Neutrophil (primary cell): ENCODE measurements around the gene ADAD2.

Experiments
- H3K27ac ChIP-seq: fragments of 200-600 bp; sonication (generic); 2 replicates; pipeline ENCODE4 v1.5.1; 2016; ENCODE audit warnings: mild to moderate bottlenecking, moderate library complexity
- H3K27me3 ChIP-seq: fragments of 200-600 bp; sonication (generic); 2 replicates; pipeline ENCODE4 v1.6.0; 2016; ENCODE audit warnings: mild to moderate bottlenecking
- H3K36me3 ChIP-seq: fragments of 200-600 bp; sonication (generic); 2 replicates; pipeline ENCODE4 v1.5.1; 2017
- H3K4me1 ChIP-seq, 2 experiments: fragments of 200-600 bp in 1 of 2; sonication (generic) in 1 of 2; 1 replicate in 1 of 2; 2 replicates in 1 of 2; pipeline versions ENCODE4 v1.5.1 to v1.6.1; 2013 to 2016; ENCODE audit warnings: low read depth in 1 of 2, low read length in 1 of 2, mild to moderate bottlenecking in 1 of 2, moderate library complexity in 1 of 2; ENCODE audit not compliant: control insufficient read depth in 1 of 2, insufficient read depth in 1 of 2
- H3K4me3 ChIP-seq, 2 experiments: fragments of 200-600 bp in 1 of 2; sonication (generic) in 1 of 2; 1 replicate in 1 of 2; 2 replicates in 1 of 2; pipeline ENCODE4 v1.5.1; 2013 to 2016; ENCODE audit warnings: low read depth in 1 of 2, low read length in 1 of 2, mild to moderate bottlenecking in 1 of 2, moderate library complexity in 1 of 2
- H3K9me3 ChIP-seq: fragments of 200-600 bp; sonication (generic); 2 replicates; pipeline ENCODE4 v1.5.1; 2016
- TF ChIP-seq, protein P1 (sequence below): fragments of 200-600 bp; sonication (generic); IDR thresholded peaks from 2 replicates; pipeline ENCODE4 v1.5.1; 2016; ENCODE audit warnings: antibody characterized with exemption

The ADAD2 gene

DNA sequence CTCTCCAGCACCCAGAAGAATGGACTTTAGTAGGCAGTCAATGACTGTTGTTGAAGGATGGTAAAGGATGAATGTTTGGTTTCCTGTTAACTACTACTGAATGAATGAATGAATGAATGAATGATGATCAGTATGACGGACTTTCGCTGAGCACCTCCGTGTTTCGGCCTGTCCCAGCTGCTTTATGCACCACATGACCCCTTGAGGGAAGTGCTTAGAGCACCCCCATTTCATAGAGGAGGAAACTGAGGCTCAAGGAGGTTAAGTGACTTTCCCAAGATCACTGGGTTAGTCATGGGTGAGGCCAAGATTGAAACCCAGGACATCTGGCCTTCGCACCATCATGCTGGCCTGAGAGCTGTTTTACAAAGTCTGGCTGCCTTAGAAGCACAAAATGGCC, 42.0 kb downstream of the ADAD2 start:
- Histone ChIP-seq H3K4me3 (no peak overlapping the region), H3K9me3 (no peaks in the 10 kb centered on the region), H3K27me3 (peaks cover 39% of the 10 kb centered on the region), H3K27ac (no peak overlapping the region), H3K4me1 (no peaks in the 10 kb centered on the region), H3K36me3 (no peaks in the 10 kb centered on the region)
- TF ChIP-seq, protein P1, sequence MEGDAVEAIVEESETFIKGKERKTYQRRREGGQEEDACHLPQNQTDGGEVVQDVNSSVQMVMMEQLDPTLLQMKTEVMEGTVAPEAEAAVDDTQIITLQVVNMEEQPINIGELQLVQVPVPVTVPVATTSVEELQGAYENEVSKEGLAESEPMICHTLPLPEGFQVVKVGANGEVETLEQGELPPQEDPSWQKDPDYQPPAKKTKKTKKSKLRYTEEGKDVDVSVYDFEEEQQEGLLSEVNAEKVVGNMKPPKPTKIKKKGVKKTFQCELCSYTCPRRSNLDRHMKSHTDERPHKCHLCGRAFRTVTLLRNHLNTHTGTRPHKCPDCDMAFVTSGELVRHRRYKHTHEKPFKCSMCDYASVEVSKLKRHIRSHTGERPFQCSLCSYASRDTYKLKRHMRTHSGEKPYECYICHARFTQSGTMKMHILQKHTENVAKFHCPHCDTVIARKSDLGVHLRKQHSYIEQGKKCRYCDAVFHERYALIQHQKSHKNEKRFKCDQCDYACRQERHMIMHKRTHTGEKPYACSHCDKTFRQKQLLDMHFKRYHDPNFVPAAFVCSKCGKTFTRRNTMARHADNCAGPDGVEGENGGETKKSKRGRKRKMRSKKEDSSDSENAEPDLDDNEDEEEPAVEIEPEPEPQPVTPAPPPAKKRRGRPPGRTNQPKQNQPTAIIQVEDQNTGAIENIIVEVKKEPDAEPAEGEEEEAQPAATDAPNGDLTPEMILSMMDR = no peak

DNA sequence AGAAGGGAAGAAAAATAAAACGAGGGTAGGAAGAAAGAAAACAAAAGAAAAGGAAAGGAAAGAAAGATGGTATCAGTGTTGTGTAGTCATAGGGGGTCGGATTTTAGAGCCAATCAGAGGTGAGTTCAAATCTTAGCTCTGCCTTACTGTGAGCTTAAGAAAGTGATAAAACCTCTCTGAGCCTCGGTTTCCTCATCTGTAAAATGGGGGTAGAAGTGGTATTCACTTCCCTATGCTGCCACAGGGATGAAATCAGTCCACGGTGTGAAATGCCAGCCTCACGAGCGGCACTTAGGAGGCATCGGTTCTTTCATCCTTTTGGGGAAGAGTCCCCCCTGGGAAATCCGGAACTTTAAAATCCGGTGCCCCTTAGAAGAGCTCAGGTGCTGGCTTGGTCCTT, 42.8 kb downstream of the ADAD2 start:
- Histone ChIP-seq H3K27ac (no peak overlapping the region), H3K4me3 (no peak overlapping the region), H3K27me3 (peaks cover 31% of the 10 kb centered on the region), H3K4me1 (no peaks in the 10 kb centered on the region), H3K36me3 (no peaks in the 10 kb centered on the region), H3K9me3 (no peaks in the 10 kb centered on the region)
- TF ChIP-seq, protein P1 = no peak

DNA sequence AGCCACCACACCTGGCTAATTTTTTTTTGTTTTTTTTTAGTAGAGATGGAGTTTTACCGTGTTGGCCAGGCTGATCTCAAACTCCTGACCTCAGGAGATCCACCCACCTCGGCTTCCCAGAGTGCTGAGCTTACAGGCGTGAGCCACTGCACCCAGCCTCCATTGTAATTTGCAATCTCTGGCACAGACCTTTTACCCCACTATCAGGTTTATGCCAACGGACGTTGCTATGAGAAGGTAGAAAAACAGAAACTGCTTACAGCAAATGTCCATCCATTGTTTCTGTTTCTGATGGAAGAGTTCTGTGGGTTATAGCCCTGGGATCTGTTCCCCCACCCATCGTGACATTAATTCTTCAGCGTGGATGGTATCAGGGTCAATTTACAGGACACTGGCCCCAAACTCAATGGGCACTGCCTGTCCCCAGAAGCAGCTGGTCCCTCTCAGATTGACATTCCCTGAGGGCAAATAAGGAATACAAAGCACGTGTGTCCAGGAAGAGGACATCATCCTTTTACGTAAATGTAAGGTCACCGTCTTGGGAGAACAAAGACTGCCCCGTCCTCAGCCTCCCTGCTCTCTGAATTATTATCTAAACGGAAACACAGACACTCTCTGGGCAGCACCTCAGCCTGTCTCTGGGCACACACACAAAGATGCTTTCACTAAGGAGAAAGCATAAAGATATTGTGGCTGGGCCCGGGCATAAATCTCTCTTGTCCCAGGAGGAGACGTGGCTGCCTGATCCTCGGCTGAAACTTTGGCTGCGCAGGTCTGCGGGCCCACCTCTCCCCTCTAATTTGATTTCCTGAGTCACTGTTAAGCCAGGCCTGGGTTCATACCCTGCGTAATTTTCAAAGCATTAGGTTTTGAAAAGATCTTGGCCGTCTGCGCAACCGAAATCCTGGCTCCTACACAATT, 43.6 kb downstream of the ADAD2 start:
- H3K36me3 ChIP-seq = no peaks in the 10 kb centered on the region
- H3K27ac ChIP-seq = no peak overlapping the region
- TF ChIP-seq, protein P1 = no peak
- no peaks in the 10 kb centered on the region for H3K9me3 ChIP-seq
- peaks cover 0 to 5% of the 10 kb centered on the region in 2 experiments for H3K4me1 ChIP-seq
- no peak overlapping the region for H3K4me3 ChIP-seq
- H3K27me3 ChIP-seq = peaks cover 31% of the 10 kb centered on the region

DNA sequence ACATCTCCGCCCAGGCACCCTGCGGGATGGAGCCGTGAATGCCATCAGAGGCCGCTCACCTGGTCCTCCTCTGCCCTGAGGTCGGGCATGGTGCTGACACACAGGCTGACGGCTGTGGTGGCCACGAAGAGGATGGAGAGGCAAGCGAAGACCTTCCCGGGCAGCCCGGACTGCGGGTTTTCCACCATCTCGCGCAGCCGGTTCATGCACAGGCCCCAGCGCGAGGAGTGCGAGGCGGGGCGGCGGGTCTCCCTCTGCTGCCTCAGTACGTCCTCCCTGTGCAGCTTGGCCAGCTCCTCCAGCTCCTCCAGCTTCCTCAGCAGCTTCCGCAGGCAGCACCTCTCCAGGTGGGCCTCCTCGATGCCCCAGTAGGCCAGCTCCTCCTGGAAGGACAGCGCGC, 45.7 kb downstream of the ADAD2 start:
- Histone ChIP-seq H3K27ac (no peak overlapping the region), H3K36me3 (no peaks in the 10 kb centered on the region), H3K4me1 (peaks cover 0 to 5% of the 10 kb centered on the region in 2 experiments), H3K27me3 (peaks cover 37% of the 10 kb centered on the region), H3K4me3 (no peak overlapping the region), H3K9me3 (no peaks in the 10 kb centered on the region)
- TF ChIP-seq, protein P1 = no peak

DNA sequence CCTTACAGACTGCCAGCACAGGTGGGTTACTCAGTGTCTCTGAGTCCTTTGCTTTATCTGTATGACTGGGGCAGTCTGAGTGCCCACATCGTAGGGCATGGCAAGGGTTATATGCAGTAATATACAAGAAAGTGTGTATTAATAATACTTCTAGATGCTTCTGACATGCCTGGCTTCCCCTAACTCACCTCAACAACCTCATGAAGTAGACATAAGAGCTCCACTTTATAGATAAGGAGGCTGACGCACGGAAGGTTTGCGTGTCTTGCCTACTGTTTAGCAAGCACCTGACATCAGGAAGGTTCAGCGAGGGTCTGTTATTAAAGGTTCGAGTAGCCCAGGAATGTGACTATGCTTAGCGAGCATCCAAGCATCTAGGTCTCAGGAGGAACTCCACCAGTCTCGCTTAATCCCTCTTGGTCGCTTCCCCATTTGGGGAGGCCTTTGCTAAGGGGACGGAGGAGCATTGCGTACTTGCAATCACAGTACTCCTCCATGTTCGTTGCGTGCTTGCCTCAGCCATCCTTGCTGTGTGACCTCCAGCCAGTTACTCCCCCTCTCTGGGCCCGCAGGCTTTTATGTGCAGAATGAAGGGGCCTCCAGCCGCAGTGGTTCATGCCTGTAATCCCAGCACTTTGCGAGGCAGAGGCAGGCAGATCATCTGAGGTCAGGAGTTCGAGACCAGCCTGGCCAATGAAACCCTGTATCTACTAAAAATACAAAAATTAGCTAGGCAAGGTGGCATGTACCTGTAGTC, 47.2 kb downstream of the ADAD2 start:
- peaks cover 30% of the 10 kb centered on the region for H3K27me3 ChIP-seq
- no peak overlapping the region for H3K4me3 ChIP-seq
- H3K9me3 ChIP-seq = no peaks in the 10 kb centered on the region
- TF ChIP-seq, protein P1 = no peak
- H3K27ac ChIP-seq = no peak overlapping the region
- H3K4me1 ChIP-seq = peaks cover 0 to 5% of the 10 kb centered on the region in 2 experiments
- H3K36me3 ChIP-seq = no peaks in the 10 kb centered on the region
